ENCODE data around the gene CAMK2G.

Gene CAMK2G

GRCh38 chr10:73785211-73785720, 89.1 kb downstream of the CAMK2G start, which contains the start of gene ZSWIM8:
TSS of gene ZSWIM8 (plus strand) at chr10:73785606. CDS start at chr10:73785879, 273 bp downstream.
- peak; percentile 92 for DNase-seq (ENCODE audit: low read depth)
- H3K4me3 ChIP-seq (ENCODE audit: low read depth, low read length): peak within 1 kb of the TSS; percentile 90
- no peak for TF ChIP-seq CTCF (IDR thresholded peaks at IDR 0.05; ENCODE audit: insufficient read depth, low read depth, low read length, missing control alignments)

DNA sequence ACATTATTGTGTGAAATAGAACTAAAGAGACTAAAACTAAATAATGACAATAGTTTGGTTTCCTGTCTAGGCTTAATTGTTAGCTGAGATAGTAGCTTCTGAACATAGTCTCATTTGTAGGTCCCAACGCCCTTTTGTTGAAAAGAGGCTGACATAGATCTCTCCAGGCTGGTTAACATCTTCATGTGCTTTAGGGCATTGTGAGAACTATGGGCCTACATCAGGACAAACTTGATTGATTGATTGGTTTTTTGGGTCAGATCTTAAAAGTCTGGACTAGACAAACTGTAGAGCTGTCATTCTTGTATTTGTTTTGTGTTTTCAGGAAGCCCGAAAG, 91.6 kb downstream of the CAMK2G start:
- TF ChIP-seq CTCF (IDR thresholded peaks at IDR 0.05; ENCODE audit: insufficient read depth, low read depth, low read length, missing control alignments): no peak
- DNase-seq (ENCODE audit: low read depth): no peak
- H3K4me3 ChIP-seq (ENCODE audit: low read depth, low read length): peak overlapping the region; percentile 90

DNA sequence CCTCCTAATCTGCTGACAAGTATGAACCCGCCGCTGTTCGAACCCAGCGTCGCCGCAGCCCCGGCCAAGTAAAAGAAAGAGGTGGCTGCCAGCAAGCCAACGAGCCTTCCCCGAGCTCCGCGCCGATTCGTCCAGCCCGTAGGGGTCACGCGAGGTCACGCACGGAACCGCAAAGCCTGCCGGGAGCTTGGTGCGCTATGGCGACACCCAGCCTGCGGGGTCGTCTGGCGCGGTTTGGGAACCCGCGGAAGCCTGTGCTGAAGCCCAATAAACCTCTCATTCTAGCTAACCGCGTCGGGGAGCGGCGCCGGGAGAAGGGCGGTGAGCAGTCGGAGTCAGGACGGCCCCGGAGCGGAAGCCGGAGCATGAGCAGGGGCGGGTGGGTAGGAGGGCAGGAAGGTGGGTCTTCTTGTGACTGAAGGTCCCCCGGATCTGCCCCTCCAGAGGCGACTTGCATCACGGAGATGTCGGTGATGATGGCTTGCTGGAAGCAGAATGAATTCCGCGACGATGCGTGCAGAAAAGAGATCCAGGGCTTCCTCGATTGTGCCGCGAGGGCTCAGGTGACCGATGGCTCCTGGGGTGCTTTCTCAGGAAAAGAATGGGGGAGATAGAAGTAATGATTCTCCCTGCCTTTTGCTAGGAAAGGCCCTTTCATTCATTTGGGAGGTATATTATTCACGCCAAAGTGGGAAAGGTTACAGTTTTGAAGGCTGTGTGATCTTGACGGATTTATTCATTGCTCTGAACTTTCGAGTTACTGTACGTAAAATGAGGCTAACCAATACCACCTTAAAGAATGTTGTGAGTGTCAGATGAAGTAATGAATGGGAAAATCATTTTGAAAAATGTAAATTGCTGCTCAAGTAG, 92.2 kb downstream of the CAMK2G start, which contains the start of gene CHCHD1:
TSS of gene CHCHD1 (plus strand) at position 170 of the 870 bp plus-strand sequence. CDS start at position 198, 28 bp downstream.
- TF ChIP-seq CTCF (IDR thresholded peaks at IDR 0.05; ENCODE audit: insufficient read depth, low read depth, low read length, missing control alignments): no peak
- H3K4me3 ChIP-seq (ENCODE audit: low read depth, low read length): peak within 1 kb of the TSS; percentile 90
- DNase-seq (ENCODE audit: low read depth): peak; percentile 91

DNA sequence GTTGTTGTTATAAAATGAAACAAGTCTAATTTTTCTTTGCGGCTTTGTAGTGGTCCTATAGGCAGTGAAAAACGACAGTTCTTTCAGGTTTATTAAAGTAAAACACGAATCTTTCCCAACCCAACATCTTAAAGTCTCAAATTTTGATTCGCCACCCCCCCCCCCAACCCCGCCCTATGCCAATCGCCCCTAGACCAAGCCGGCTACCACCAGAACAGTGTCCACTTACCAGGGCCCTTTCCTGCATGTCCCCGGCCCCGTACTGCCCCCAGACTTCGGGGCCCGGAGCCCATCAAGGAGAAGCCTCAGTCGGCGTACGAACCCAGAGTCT, 92.8 kb downstream of the CAMK2G start:
- no peak for DNase-seq (ENCODE audit: low read depth)
- peak overlapping the region; percentile 90 for H3K4me3 ChIP-seq (ENCODE audit: low read depth, low read length)
- no peak for TF ChIP-seq CTCF (IDR thresholded peaks at IDR 0.05; ENCODE audit: insufficient read depth, low read depth, low read length, missing control alignments)

DNA sequence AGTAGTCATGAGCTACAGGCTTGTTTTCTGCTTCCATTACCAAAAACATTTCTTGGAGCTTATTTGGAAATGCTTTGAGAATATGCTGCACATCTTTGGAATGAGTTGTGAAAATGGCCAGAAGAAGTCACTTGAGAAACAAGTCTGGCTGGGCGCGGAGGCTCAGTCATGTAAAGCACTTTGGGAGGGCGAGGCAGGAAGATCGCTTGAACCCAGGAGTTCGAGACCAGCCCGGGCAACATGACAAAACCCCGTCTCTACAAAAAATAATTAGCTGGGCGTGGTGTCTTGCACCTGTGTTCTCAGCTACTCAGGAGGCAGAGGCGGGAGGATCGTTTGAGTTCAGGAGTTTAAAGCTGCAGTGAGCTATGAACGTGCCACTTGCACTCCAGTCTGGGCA, 93.4 kb downstream of the CAMK2G start:
- no peak for DNase-seq (ENCODE audit: low read depth)
- TF ChIP-seq CTCF (IDR thresholded peaks at IDR 0.05; ENCODE audit: insufficient read depth, low read depth, low read length, missing control alignments): no peak
- H3K4me3 ChIP-seq (ENCODE audit: low read depth, low read length): peak overlapping the region; percentile 90

GRCh38 chr10:73780301-73780700, 94.1 kb downstream of the CAMK2G start:
- DNase-seq (ENCODE audit: low read depth): no peak
- no peak for TF ChIP-seq CTCF (IDR thresholded peaks at IDR 0.05; ENCODE audit: insufficient read depth, low read depth, low read length, missing control alignments)
- H3K4me3 ChIP-seq (ENCODE audit: low read depth, low read length): peak overlapping the region; percentile 90; the same call in 1 of the 2 replicates

Data from GM12865 (cell line).